ENCODE results near the gene APEX2.
"Not testable (repeated sequence)": the region's sequence is repeated elsewhere in the genome, so short reads cannot be mapped to it uniquely, and the experiment has no call there.

The APEX2 gene

GRCh38 chrX:54999717-55000598 lies at the start of gene APEX2:
APEX2 (plus strand) TSS chrX:55000363; CDS start chrX:55000423, 60 bp downstream.
- DNase-seq (ENCODE audit: low read depth in 3 of 3), result peak; percentile 59 to 76 (median 76)

GRCh38 chrX:54950730-54951375 lies 49.3 kb upstream of the APEX2 start:
- no peak for DNase-seq (ENCODE audit: low read depth in 3 of 3)

- no peak for DNase-seq (ENCODE audit: low read depth in 3 of 3)
These were observed 38.4 kb upstream of the APEX2 start for GRCh38 chrX:54961750-54962149.

- no peak for DNase-seq (ENCODE audit: low read depth in 3 of 3)
These were observed 35.2 kb upstream of the APEX2 start for GRCh38 chrX:54964766-54965497.

- no peak for DNase-seq (ENCODE audit: low read depth in 3 of 3)
These were observed 22.8 kb upstream of the APEX2 start for GRCh38 chrX:54977387-54977786.

DNA sequence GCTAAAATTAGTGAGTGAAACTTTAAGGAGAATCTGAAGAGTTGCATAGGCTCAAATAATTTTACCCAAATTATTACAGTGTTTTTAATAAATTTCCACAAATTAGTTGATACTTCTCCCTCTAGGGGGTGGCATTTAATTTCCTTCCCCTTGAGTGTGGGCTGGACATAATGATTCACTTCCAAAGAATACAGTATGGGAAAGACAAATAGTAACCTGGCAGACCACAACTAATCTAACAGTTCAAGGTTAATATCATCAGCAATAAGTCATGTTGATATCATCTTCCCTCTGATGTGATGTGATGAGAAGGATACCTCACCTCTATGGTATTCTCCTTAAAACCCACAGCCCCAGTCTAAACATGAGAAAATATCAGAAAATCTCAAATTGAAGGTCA lies 21.7 kb upstream of the APEX2 start:
- DNase-seq (ENCODE audit: low read depth in 3 of 3), result no peak

DNA sequence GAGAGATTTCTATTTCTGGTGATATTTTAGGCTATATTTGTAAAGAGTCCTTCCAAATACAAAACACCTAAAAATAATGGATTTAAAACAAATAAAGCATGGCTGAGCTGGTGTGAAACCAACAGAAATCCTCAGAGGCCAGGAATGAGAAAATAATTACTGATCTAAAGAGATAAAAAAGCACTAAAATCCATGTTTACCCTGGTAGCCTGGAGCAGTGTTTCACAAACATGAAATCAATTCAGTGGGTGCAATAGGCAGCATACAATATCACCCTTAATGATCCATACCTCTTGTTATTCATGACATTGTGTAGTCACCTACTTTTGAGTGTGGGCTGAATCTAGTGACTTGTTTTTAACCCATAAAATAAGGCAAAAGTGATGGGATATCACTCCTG lies 20.7 kb upstream of the APEX2 start:
- DNase-seq (ENCODE audit: low read depth in 3 of 3), result no peak

DNA sequence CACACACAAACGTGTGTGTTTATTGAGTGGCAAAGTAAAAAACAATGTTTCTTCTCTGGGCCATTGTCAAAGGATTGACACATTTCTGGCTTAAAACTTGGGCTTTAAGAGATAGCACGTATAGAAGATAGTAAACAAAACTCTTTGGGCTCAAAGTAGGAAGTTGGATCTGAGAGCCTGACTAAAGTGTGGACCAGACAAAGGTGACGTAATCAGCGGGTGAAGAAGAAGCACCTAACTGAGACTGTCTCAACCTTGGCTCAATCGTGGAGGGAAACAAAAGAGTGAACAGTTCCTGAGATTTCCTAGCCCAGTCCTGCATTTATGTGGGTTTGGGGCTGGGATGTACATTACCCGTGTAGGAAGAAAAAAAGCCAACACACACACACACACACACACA lies 19.8 kb upstream of the APEX2 start:
- no peak for DNase-seq (ENCODE audit: low read depth in 3 of 3)

DNA sequence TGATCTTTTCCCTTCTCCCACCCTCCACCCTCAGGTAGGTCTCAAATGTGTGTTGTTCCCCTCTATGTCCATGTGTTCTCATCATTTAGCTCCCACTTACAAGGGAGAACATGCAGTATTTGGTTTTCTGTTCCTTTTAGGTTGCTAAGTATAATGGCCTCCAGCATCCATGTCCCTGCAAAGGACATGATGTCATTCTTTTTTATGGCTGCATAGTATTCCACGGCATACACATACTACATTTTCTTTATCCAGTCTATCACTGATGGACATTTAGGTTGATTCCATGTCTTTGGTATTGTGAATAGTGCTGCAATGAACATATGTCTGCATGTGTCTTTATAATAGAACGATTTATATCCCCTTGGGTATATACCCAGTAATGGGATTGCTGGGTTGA lies 16.9 kb upstream of the APEX2 start:
- not testable (repeated sequence) for DNase-seq (ENCODE audit: low read depth in 3 of 3)

- no peak for DNase-seq (ENCODE audit: low read depth in 3 of 3)
These were observed 8.5 kb upstream of the APEX2 start for GRCh38 chrX:54991706-54992105.

DNA sequence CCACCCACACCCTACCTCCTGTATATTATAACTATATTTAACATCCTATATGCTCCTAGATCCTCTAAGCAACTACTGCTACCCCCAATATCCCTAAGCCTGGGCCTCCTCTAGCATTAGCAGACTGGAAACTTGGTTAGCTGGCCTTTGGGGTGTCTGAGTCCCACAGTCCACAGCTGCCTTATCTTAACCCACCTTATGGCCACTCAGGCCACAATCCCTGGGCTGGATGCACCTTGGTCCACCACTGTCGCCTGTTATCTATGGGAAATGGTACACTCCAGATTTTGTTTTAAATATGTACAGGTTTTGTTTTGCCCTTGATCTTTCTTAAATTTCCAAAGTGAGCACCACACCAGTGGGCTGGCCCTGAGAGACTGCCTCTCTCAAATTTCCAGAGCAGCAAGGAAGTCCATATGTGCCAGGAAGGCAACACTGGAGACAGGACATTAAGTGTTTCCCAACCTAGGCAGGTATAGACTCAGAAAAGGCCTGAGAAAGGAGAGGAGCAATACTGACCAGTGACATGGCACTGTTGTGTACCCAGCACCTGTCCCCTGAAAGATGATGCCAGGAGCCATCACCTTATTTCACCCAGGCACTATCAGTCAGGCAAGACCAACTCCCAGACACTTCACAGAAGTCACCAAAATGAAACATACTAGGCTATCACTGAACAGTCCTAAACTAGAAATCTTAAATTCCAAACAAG lies 7.1 kb upstream of the APEX2 start:
- DNase-seq (ENCODE audit: low read depth in 3 of 3), result no peak

GRCh38 chrX:54994099-54994498 lies 6.1 kb upstream of the APEX2 start, which contains the start of gene PFKFB1:
PFKFB1 (minus strand) TSS chrX:54994188; CDS start chrX:54994007, 181 bp downstream.
- no peak for DNase-seq (ENCODE audit: low read depth in 3 of 3)

DNA sequence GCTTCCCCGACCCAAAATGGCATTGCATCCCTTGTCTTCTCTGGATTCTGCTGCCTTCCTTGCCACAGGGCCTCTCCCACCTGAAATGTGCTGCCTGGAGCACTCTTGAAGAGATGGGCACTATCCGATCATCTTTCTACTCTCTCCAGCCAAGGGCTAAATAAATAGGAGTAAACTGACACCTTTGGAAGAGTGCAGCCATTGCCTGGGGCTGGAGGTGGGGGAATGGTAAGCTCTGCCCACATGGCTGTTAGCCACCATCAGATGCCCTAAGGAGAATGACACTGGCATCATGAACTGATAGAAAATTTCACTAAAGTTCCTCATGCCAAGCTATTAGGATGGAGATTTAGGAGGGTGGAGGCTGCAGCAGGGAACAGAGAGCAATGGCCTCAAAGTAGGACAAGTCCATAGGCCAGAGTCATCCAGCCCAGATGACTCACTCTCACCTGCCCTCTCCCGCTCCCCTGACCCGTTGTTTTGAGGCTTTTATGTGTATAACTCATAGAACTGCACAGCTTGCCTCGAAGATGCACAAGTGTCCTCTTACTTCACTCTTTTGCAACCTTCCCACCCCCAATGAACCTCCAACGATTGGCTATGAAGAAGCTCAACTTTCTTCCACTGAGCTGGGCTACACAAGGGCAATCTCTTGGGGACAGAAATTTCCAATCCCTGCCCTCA lies 5.4 kb upstream of the APEX2 start:
- no peak for DNase-seq (ENCODE audit: low read depth in 3 of 3)

- no peak for DNase-seq (ENCODE audit: low read depth in 3 of 3)
These were observed 4.5 kb upstream of the APEX2 start for GRCh38 chrX:54995621-54996020.

- DNase-seq (ENCODE audit: low read depth in 3 of 3), result no peak
These were observed 4.1 kb downstream of the APEX2 start for GRCh38 chrX:55004231-55004630.

GRCh38 chrX:55005256-55005655 lies 5.1 kb downstream of the APEX2 start:
- no peak for DNase-seq (ENCODE audit: low read depth in 3 of 3)

- no peak for DNase-seq (ENCODE audit: low read depth in 3 of 3)
These were observed 6.9 kb downstream of the APEX2 start for GRCh38 chrX:55006827-55007621.

- no peak for DNase-seq (ENCODE audit: low read depth in 3 of 3)
These were observed 7.5 kb downstream of the APEX2 start for GRCh38 chrX:55007656-55008055.

- no peak for DNase-seq (ENCODE audit: low read depth in 3 of 3)
These were observed 8.6 kb downstream of the APEX2 start for GRCh38 chrX:55008571-55009358.

DNA sequence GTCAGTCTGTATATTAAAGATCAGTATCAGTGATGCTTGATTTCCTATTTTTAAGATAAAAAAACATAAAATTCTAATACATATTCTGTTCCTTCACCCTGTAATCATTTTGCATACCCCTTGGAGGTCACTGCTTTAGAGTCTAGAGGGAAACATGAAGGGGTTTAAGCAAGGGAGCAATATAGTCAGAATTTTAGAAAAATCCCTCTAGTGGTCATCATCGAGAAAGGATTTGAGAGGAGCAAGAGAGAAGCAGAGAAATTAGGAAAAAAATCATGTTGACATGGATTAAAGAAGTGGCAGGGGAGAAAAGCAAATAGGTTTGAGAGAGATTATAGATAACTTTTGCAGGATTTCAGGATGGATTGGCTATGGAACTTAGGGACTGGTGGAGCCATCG lies 11.1 kb downstream of the APEX2 start:
- no peak for DNase-seq (ENCODE audit: low read depth in 3 of 3)

Measured in stimulated activated CD4-positive, alpha-beta T cell treated with anti-CD3 and anti-CD28 coated beads, TNF-alpha, amount 100 ng/mL, for 4 hours (primary cell).